ENCODE measurements around the gene TMEM270. TPM values are rescaled to one million over a fixed set of nuclear protein-coding genes. Genes with fewer than 3 reads are reported as not detected.

The TMEM270 gene
- total and polyA plus RNA-seq, 2 of the 8 experiments (the other 6 are each of a cell fraction or from before 2014, with no cell fraction given): 0.26 TPM; not detected in 1

- Histone ChIP-seq H3K4me1 (replicated peaks in 1 of 4; ENCODE audit: control insufficient read depth in 3 of 4, insufficient read depth in 4 of 4, low read length in 3 of 4) (peaks cover 22 to 56% (median 43%) of the 10 kb centered on the region in 4 experiments), H2BK20ac (ENCODE audit: low read length) (peak within 1 kb of the TSS; percentile 100), H4K5ac (ENCODE audit: insufficient read length, low read depth, low read length) (peak within 1 kb of the TSS; percentile 80), H4K20me1 (replicated peaks in 1 of 2; ENCODE audit: control insufficient read depth in 1 of 2, insufficient read depth in 2 of 2, low read length in 2 of 2) (no peaks in the 10 kb centered on the region), H2BK5ac (ENCODE audit: low read depth, low read length) (peak within 1 kb of the TSS; percentile 92), H4K91ac (replicated peaks; ENCODE audit: insufficient read length, low read length) (peak within 1 kb of the TSS; percentile 95), H3K56ac (replicated peaks; ENCODE audit: insufficient read length, low read depth, low read length) (peak within 1 kb of the TSS; percentile 86), H3K36me3 (ENCODE audit: control insufficient read depth in 2 of 4, insufficient read depth in 4 of 4, low read length in 3 of 4) (no peaks in the 10 kb centered on the region; a peak in 1 of 8 replicates), H3K4ac (replicated peaks; ENCODE audit: insufficient read length, low read depth, low read length) (peak within 1 kb of the TSS; percentile 87), H3K4me2 (ENCODE audit: insufficient read depth in 1 of 2, low read depth in 2 of 2, low read length in 2 of 2) (peak within 1 kb of the TSS; percentile 63 to 82), H3K14ac (ENCODE audit: insufficient read length) (no peak within 1 kb of the TSS), H3K27me3 (replicated peaks in 1 of 4; ENCODE audit: control insufficient read depth in 3 of 4, extremely low read depth in 1 of 4, insufficient read depth in 3 of 4, low read length in 3 of 4) (peaks cover 0 to 4% (median 0%) of the 10 kb centered on the region in 4 experiments; a peak in 2 of 7 replicates), H3K18ac (ENCODE audit: extremely low read depth, low read length) (peak within 1 kb of the TSS; percentile 95), H3K23ac (ENCODE audit: insufficient read length) (no peak within 1 kb of the TSS), H3K23me2 (ENCODE audit: low read depth, low read length) (peaks cover 17% of the 10 kb centered on the region; the same call in 1 of the 2 replicates), H2BK120ac (replicated peaks; ENCODE audit: low read depth, low read length) (peak within 1 kb of the TSS; percentile 80), H3K4me3 (ENCODE audit: extremely low read depth in 1 of 4, insufficient read depth in 2 of 4, low read depth in 3 of 4, low read length in 4 of 4) (peak within 1 kb of the TSS; percentile 43 to 63 (median 60)), H2AFZ (ENCODE audit: low read length) (no peak within 1 kb of the TSS), H3K9me3 (ENCODE audit: insufficient read depth in 2 of 2, low read depth in 1 of 2, low read length in 1 of 2) (peaks cover 5 to 7% of the 10 kb centered on the region in 2 experiments; a peak in 2 of 4 replicates), H3K27ac (ENCODE audit: low read depth, low read length) (peak within 1 kb of the TSS; percentile 94), H2BK12ac (ENCODE audit: low read depth, low read length) (peak within 1 kb of the TSS; percentile 97), H2BK15ac (ENCODE audit: low read length) (peak within 1 kb of the TSS; percentile 98; the same call in 1 of the 2 replicates), H3K79me2 (ENCODE audit: control insufficient read depth in 1 of 2, insufficient read depth in 2 of 2, low read length in 2 of 2) (no peaks in the 10 kb centered on the region; a peak in 1 of 4 replicates), H4K8ac (ENCODE audit: extremely low read depth, insufficient read depth, low read length) (peak within 1 kb of the TSS; percentile 95), H3K79me1 (ENCODE audit: low read depth, low read length) (peaks cover 5% of the 10 kb centered on the region; the same call in 1 of the 2 replicates), H3K9ac (replicated peaks in 1 of 4; ENCODE audit: extremely low read depth in 1 of 4, low read depth in 3 of 4, low read length in 3 of 4) (peak within 1 kb of the TSS; percentile 46 to 76 (median 70)), H2AK5ac (ENCODE audit: low read depth, low read length) (peak within 1 kb of the TSS; percentile 84)
- FAIRE-seq (no peak), DNase-seq (ENCODE audit: low read depth in 1 of 2, low spot score in 2 of 2) (peak in 1 of 2 experiments; percentile 84)
- CTCF ChIA-PET (ENCODE audit: partially characterized antibody): interaction anchor here (1.2 to 5.5 kb wide), 5 partner anchors 9 to 96 kb away, joined by 5 to 65 read pairs (median 15); partner anchors contain the start of gene METTL27
- 45% methylated on average over 40 of the region's 42 CpGs; no CpG with 5 or more reads in 1 of the 2 experiments for WGBS, 2 experiments (ENCODE audit: extremely low coverage in 1 of 2, insufficient coverage in 1 of 2, insufficient read length in 1 of 2, insufficient replicate concordance in 2 of 2, low coverage in 1 of 2, low lambda C conversion rate in 2 of 2, missing lambda C conversion rate in 1 of 2)
- POLR2A ChIA-PET (ENCODE audit: partially characterized antibody): interaction anchor here (0.8 to 6.8 kb wide), 9 partner anchors 8 to 89 kb away, joined by 3 to 96 read pairs (median 20); partner anchors contain the start of genes ABHD11 and METTL27
- TF ChIP-seq RAD21 (IDR thresholded peaks at IDR 0.05 in 1 of 2, conservative IDR thresholded peaks at IDR 0.05 in 1 of 2; ENCODE audit: low read depth in 2 of 2, low read length in 2 of 2) (peak in 1 of 2 experiments; percentile 5; a peak in 1 of 4 replicates), EZH2 (IDR thresholded peaks at IDR 0.05; ENCODE audit: low read depth, low read length, severe bottlenecking) (no peak), SRF (IDR thresholded peaks at IDR 0.05; ENCODE audit: low read depth, low read length) (no peak), MAX (IDR thresholded peaks at IDR 0.05) (peak; percentile 71; the same call in 1 of the 2 replicates), E2F6 (IDR thresholded peaks at IDR 0.05) (peak; percentile 35; the same call in 1 of the 2 replicates), NRF1 (IDR thresholded peaks at IDR 0.05; ENCODE audit: low read depth, low read length) (no peak), TAF1 (IDR thresholded peaks at IDR 0.05; ENCODE audit: low read depth, low read length) (peak; percentile 78), HDAC6 (IDR thresholded peaks at IDR 0.05; ENCODE audit: low read depth, low read length) (no peak), CHD2 (IDR thresholded peaks at IDR 0.05; ENCODE audit: low read length) (0 out of 2 replicates have a peak, but pooled peaks have one; percentile 10)
These were observed 30.0 kb upstream of the TMEM270 start, which contains the start of gene CLDN4 for GRCh38 chr7:73830681-73831583. Gene CLDN4 (plus strand): TSS chr7:73830996. CDS start chr7:73831202, 206 bp downstream.
